Nephron (organoid): ENCODE data around the gene ANO2.
A peak's percentile ranks its signal among the peaks of the same experiment; 100 is the strongest.

ENCODE experiments used
- H3K27ac Mint-ChIP-seq, 3 experiments: 2 replicates each; pipeline ENCODE4 v1.8.0; 2020; ENCODE audit warnings: mixed read lengths in 3 of 3, mild to moderate bottlenecking in 2 of 3, moderate library complexity in 1 of 3
- H3K27me3 Mint-ChIP-seq: 2 replicates; pipeline ENCODE4 v1.8.0; 2021; ENCODE audit warnings: low read depth, mild to moderate bottlenecking, moderate library complexity, mixed read lengths
- H3K36me3 Mint-ChIP-seq: 2 replicates; pipeline ENCODE4 v1.8.0; 2020; ENCODE audit warnings: low read depth, mixed read lengths
- H3K4me1 Mint-ChIP-seq: 2 replicates; pipeline ENCODE4 v1.8.0; 2020; ENCODE audit warnings: mixed read lengths
- H3K4me3 Mint-ChIP-seq, 3 experiments: 2 replicates each; pipeline ENCODE4 v1.8.0; 2020; ENCODE audit warnings: mild to moderate bottlenecking in 3 of 3, mixed read lengths in 3 of 3, moderate library complexity in 2 of 3
- H3K9me3 Mint-ChIP-seq: 2 replicates; pipeline ENCODE4 v1.8.0; 2020; ENCODE audit warnings: mixed read lengths
- CTCF ChIP-seq, 3 experiments: fragments of 200-600 bp; sonication (generic); IDR thresholded peaks; one replicate each; pipeline ENCODE4 v1.5.0; 2021; ENCODE audit warnings: antibody characterized with exemption in 3 of 3; ENCODE audit not compliant: unreplicated experiment in 3 of 3

The ANO2 gene

GRCh38 chr12:5797661-5798060 is 147.4 kb downstream of the ANO2 start:
- Mint-ChIP-seq H3K4me3 (no peak overlapping the region), H3K4me1 (peaks cover 5% of the 10 kb centered on the region), H3K9me3 (no peaks in the 10 kb centered on the region), H3K27me3 (peaks cover 15% of the 10 kb centered on the region), H3K36me3 (no peaks in the 10 kb centered on the region), H3K27ac (no peak overlapping the region)
- no peak for TF ChIP-seq CTCF (IDR thresholded peaks at IDR 0.05; ENCODE audit: unreplicated experiment in 3 of 3)

GRCh38 chr12:5796959-5797225 is 148.2 kb downstream of the ANO2 start:
- no peak overlapping the region for H3K27ac Mint-ChIP-seq
- H3K9me3 Mint-ChIP-seq = no peaks in the 10 kb centered on the region
- peaks cover 7% of the 10 kb centered on the region for H3K27me3 Mint-ChIP-seq
- H3K36me3 Mint-ChIP-seq = no peaks in the 10 kb centered on the region
- no peak overlapping the region for H3K4me3 Mint-ChIP-seq
- peaks cover 11% of the 10 kb centered on the region for H3K4me1 Mint-ChIP-seq
- TF ChIP-seq CTCF (IDR thresholded peaks at IDR 0.05; ENCODE audit: unreplicated experiment in 3 of 3) = no peak

- Mint-ChIP-seq H3K36me3 (no peaks in the 10 kb centered on the region), H3K27ac (no peak overlapping the region), H3K27me3 (peaks cover 4% of the 10 kb centered on the region), H3K9me3 (no peaks in the 10 kb centered on the region), H3K4me1 (peaks cover 11% of the 10 kb centered on the region), H3K4me3 (no peak overlapping the region)
- peak; percentile 88 to 91 (median 90) for TF ChIP-seq CTCF (IDR thresholded peaks at IDR 0.05; ENCODE audit: unreplicated experiment in 3 of 3)
Observed at GRCh38 chr12:5796171-5796958, 148.7 kb downstream of the ANO2 start.

- no peaks in the 10 kb centered on the region for H3K9me3 Mint-ChIP-seq
- no peak for TF ChIP-seq CTCF (IDR thresholded peaks at IDR 0.05; ENCODE audit: unreplicated experiment in 3 of 3)
- H3K36me3 Mint-ChIP-seq = no peaks in the 10 kb centered on the region
- peaks cover 21% of the 10 kb centered on the region for H3K27me3 Mint-ChIP-seq
- H3K27ac Mint-ChIP-seq = no peak overlapping the region
- H3K4me3 Mint-ChIP-seq = no peak overlapping the region
- H3K4me1 Mint-ChIP-seq = peaks cover 18% of the 10 kb centered on the region
Observed at GRCh38 chr12:5794156-5794555, 150.9 kb downstream of the ANO2 start.

- TF ChIP-seq CTCF (IDR thresholded peaks at IDR 0.05; ENCODE audit: unreplicated experiment in 3 of 3) = no peak
- H3K4me3 Mint-ChIP-seq = no peak overlapping the region
- H3K36me3 Mint-ChIP-seq = no peaks in the 10 kb centered on the region
- H3K9me3 Mint-ChIP-seq = no peaks in the 10 kb centered on the region
- peaks cover 21% of the 10 kb centered on the region for H3K27me3 Mint-ChIP-seq
- H3K4me1 Mint-ChIP-seq = peaks cover 18% of the 10 kb centered on the region
- H3K27ac Mint-ChIP-seq = no peak overlapping the region
Observed at GRCh38 chr12:5792343-5792742, 152.7 kb downstream of the ANO2 start.

- Mint-ChIP-seq H3K27me3 (peaks cover 33% of the 10 kb centered on the region), H3K9me3 (no peaks in the 10 kb centered on the region), H3K4me1 (peaks cover 23% of the 10 kb centered on the region), H3K36me3 (no peaks in the 10 kb centered on the region), H3K27ac (no peak overlapping the region), H3K4me3 (no peak overlapping the region)
- TF ChIP-seq CTCF (IDR thresholded peaks at IDR 0.05; ENCODE audit: unreplicated experiment in 3 of 3) = no peak
Observed at GRCh38 chr12:5789469-5789968, 155.5 kb downstream of the ANO2 start.
